ENCODE data around the gene FAP.

DNA sequence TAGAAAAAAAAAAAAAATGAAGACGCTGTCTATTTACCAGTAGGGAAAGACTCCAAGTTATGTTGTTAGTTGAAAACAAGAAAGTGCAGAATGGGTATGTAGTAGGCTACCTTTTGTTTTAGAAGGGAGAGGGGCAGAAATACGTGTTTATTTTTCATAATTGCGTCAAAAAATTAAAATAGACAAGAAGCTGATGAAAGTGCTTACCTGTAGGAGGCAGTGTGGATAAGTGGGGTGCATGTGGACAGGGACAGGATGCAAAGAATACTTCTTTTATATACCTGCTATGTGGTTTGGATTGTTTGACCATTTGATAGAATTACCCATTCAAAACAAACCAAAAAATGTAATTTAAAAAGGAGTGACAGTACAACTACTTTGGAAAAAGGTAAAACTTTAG lies 88.2 kb downstream of the FAP start:
- TF ChIP-seq, protein P1, sequence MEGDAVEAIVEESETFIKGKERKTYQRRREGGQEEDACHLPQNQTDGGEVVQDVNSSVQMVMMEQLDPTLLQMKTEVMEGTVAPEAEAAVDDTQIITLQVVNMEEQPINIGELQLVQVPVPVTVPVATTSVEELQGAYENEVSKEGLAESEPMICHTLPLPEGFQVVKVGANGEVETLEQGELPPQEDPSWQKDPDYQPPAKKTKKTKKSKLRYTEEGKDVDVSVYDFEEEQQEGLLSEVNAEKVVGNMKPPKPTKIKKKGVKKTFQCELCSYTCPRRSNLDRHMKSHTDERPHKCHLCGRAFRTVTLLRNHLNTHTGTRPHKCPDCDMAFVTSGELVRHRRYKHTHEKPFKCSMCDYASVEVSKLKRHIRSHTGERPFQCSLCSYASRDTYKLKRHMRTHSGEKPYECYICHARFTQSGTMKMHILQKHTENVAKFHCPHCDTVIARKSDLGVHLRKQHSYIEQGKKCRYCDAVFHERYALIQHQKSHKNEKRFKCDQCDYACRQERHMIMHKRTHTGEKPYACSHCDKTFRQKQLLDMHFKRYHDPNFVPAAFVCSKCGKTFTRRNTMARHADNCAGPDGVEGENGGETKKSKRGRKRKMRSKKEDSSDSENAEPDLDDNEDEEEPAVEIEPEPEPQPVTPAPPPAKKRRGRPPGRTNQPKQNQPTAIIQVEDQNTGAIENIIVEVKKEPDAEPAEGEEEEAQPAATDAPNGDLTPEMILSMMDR (IDR thresholded peaks at IDR 0.05) = no peak
- no peak for TF ChIP-seq POLR2A (IDR thresholded peaks at IDR 0.05)

All from testis (tissue), 2 donors.